H1 (cell line): ENCODE results near the gene LARP1. TPM values are rescaled to one million over a fixed set of nuclear protein-coding genes. Genes with fewer than 3 reads are reported as not detected.

ENCODE experiments used
- CTCF ChIA-PET: fragments of 300-600 bp; sonication (Branson Sonifier 250); formaldehyde crosslinking; loops from one replicate; lab custom pipeline; 2021; ENCODE audit not compliant: partially characterized antibody; lab: Charles Lee
- POLR2A ChIA-PET: fragments of 300-600 bp; sonication (Branson Sonifier 250); formaldehyde crosslinking; loops from one replicate; lab custom pipeline; 2021; ENCODE audit warnings: inconsistent platforms; ENCODE audit not compliant: partially characterized antibody; lab: Charles Lee
- DNase-seq, 2 experiments: peaks; one replicate each; pipeline versions ENCODE4 v3.0.0 to v3.0.0-alpha.2; 2010 to 2022; ENCODE audit warnings: low spot score in 2 of 2, low read depth in 1 of 2, mixed read lengths in 1 of 2
- FAIRE-seq: peaks from 2 replicates; lab custom pipeline; 2011; peaks lifted over from hg19 to GRCh38; lab: Jason Lieb, UNC
- H2AFZ ChIP-seq: 2 replicates; pipeline ENCODE4 v1.8.1; 2012; ENCODE audit warnings: low read length, inconsistent platforms
- H2AK5ac ChIP-seq: 2 replicates; pipeline ENCODE4 v1.6.1; 2013; ENCODE audit warnings: low read depth, low read length
- H2BK120ac ChIP-seq: replicated peaks from 2 replicates; pipeline ENCODE3; 2013; ENCODE audit warnings: low read depth, low read length, inconsistent platforms
- H2BK12ac ChIP-seq: 2 replicates; pipeline ENCODE4 v1.6.1; 2013; ENCODE audit warnings: low read depth, low read length
- H2BK15ac ChIP-seq: 2 replicates; pipeline ENCODE4 v1.6.1; 2013; ENCODE audit warnings: low read length
- H2BK20ac ChIP-seq: 2 replicates; pipeline ENCODE4 v1.6.1; 2013; ENCODE audit warnings: low read length
- H2BK5ac ChIP-seq: 2 replicates; pipeline ENCODE4 v1.6.1; 2013; ENCODE audit warnings: low read depth, low read length
- H3K14ac ChIP-seq: 2 replicates; pipeline ENCODE4 v1.6.1; 2013; ENCODE audit warnings: inconsistent platforms; ENCODE audit not compliant: insufficient read length
- H3K18ac ChIP-seq: 2 replicates; pipeline ENCODE4 v1.6.1; 2013; ENCODE audit warnings: low read length; ENCODE audit errors: extremely low read depth
- H3K23ac ChIP-seq: 2 replicates; pipeline ENCODE4 v1.6.1; 2013; ENCODE audit warnings: inconsistent platforms; ENCODE audit not compliant: insufficient read length
- H3K23me2 ChIP-seq: 2 replicates; pipeline ENCODE4 v1.6.1; 2013; ENCODE audit warnings: low read depth, low read length
- H3K27ac ChIP-seq: 2 replicates; pipeline ENCODE4 v1.6.1; 2011; ENCODE audit warnings: low read depth, low read length, inconsistent platforms
- H3K27me3 ChIP-seq, 4 experiments: replicated peaks in 1 of 4; 1 replicate in 1 of 4; 2 replicates in 3 of 4; pipeline versions ENCODE4 v1.6.1 to v1.8.1; 2011 to 2013; ENCODE audit warnings: low read length in 3 of 4, mild to moderate bottlenecking in 3 of 4, inconsistent platforms in 2 of 4, mixed read lengths in 2 of 4, moderate library complexity in 1 of 4; ENCODE audit not compliant: control insufficient read depth in 3 of 4, insufficient read depth in 3 of 4; ENCODE audit errors: extremely low read depth in 1 of 4
- H3K36me3 ChIP-seq, 4 experiments: 2 replicates each; pipeline versions ENCODE4 v1.6.1 to v1.8.1; 2011 to 2013; ENCODE audit warnings: mild to moderate bottlenecking in 4 of 4, low read length in 3 of 4, moderate library complexity in 2 of 4, control low read depth in 1 of 4, inconsistent platforms in 1 of 4; ENCODE audit not compliant: insufficient read depth in 4 of 4, control insufficient read depth in 2 of 4
- H3K4ac ChIP-seq: replicated peaks from 2 replicates; pipeline ENCODE3; 2013; ENCODE audit warnings: low read length, low read depth, mixed read lengths, inconsistent platforms; ENCODE audit not compliant: insufficient read length
- H3K4me1 ChIP-seq, 4 experiments: replicated peaks in 1 of 4; 1 replicate in 1 of 4; 2 replicates in 3 of 4; pipeline versions ENCODE4 v1.6.1 to v1.8.1; 2011 to 2013; ENCODE audit warnings: low read length in 3 of 4, inconsistent platforms in 2 of 4, mixed read lengths in 1 of 4; ENCODE audit not compliant: insufficient read depth in 4 of 4, control insufficient read depth in 3 of 4
- H3K4me2 ChIP-seq, 2 experiments: 2 replicates each; pipeline versions ENCODE4 v1.6.1 to v1.8.1; 2011 to 2013; ENCODE audit warnings: low read depth in 2 of 2, low read length in 2 of 2, control low read depth in 1 of 2, inconsistent platforms in 1 of 2, mild to moderate bottlenecking in 1 of 2; ENCODE audit not compliant: insufficient read depth in 1 of 2
- H3K4me3 ChIP-seq, 4 experiments: fragments of 200-600, 300-600 bp in 1 of 4; sonication (generic), shearing (Covaris generic), sonication (Bioruptor Twin) in 1 of 4; 2 replicates each; pipeline versions ENCODE4 v1.5.1 to v1.8.1; 2011 to 2016; ENCODE audit warnings: low read length in 4 of 4, low read depth in 3 of 4, control low read depth in 2 of 4, inconsistent platforms in 2 of 4, mild to moderate bottlenecking in 2 of 4, mixed read lengths in 1 of 4, moderate library complexity in 1 of 4; ENCODE audit not compliant: insufficient read depth in 2 of 4; ENCODE audit errors: extremely low read depth in 1 of 4
- H3K56ac ChIP-seq: replicated peaks from 2 replicates; pipeline ENCODE3; 2013; ENCODE audit warnings: low read depth, mild to moderate bottlenecking, mixed read lengths, low read length, inconsistent platforms; ENCODE audit not compliant: insufficient read length
- H3K79me1 ChIP-seq: 2 replicates; pipeline ENCODE4 v1.6.1; 2013; ENCODE audit warnings: low read depth, low read length, control low read depth
- H3K79me2 ChIP-seq, 2 experiments: 2 replicates each; pipeline versions ENCODE4 v1.6.1 to v1.8.1; 2012 to 2013; ENCODE audit warnings: low read length in 2 of 2, mild to moderate bottlenecking in 2 of 2, inconsistent platforms in 1 of 2; ENCODE audit not compliant: insufficient read depth in 2 of 2, control insufficient read depth in 1 of 2
- H3K9ac ChIP-seq, 4 experiments: replicated peaks in 1 of 4; 1 replicate in 1 of 4; 2 replicates in 3 of 4; pipeline versions ENCODE4 v1.6.1 to v1.8.1; 2011 to 2013; ENCODE audit warnings: low read depth in 3 of 4, low read length in 3 of 4, control low read depth in 2 of 4, mild to moderate bottlenecking in 2 of 4, moderate library complexity in 2 of 4, inconsistent platforms in 1 of 4; ENCODE audit errors: extremely low read depth in 1 of 4
- H3K9me3 ChIP-seq, 2 experiments: 2 replicates each; pipeline versions ENCODE4 v1.6.1 to v1.8.1; 2012 to 2013; ENCODE audit warnings: mild to moderate bottlenecking in 2 of 2, moderate library complexity in 2 of 2, control low read depth in 1 of 2, inconsistent platforms in 1 of 2, low read depth in 1 of 2, low read length in 1 of 2, mixed read lengths in 1 of 2; ENCODE audit not compliant: insufficient read depth in 2 of 2
- H4K20me1 ChIP-seq, 2 experiments: replicated peaks in 1 of 2; 2 replicates each; pipeline versions ENCODE3 to v1.8.1; 2011 to 2013; ENCODE audit warnings: inconsistent platforms in 2 of 2, low read length in 2 of 2, mild to moderate bottlenecking in 1 of 2; ENCODE audit not compliant: insufficient read depth in 2 of 2, control insufficient read depth in 1 of 2
- H4K5ac ChIP-seq: 2 replicates; pipeline ENCODE4 v1.6.1; 2013; ENCODE audit warnings: low read length, low read depth, mixed read lengths, inconsistent platforms; ENCODE audit not compliant: insufficient read length
- H4K8ac ChIP-seq: 2 replicates; pipeline ENCODE4 v1.8.0; 2013; ENCODE audit warnings: mild to moderate bottlenecking, moderate library complexity, low read length, inconsistent platforms; ENCODE audit not compliant: insufficient read depth; ENCODE audit errors: extremely low read depth
- H4K91ac ChIP-seq: replicated peaks from 2 replicates; pipeline ENCODE3; 2013; ENCODE audit warnings: low read length, mixed read lengths, inconsistent platforms; ENCODE audit not compliant: insufficient read length
- CBX5 ChIP-seq: fragments of 300-800, 300-1000 bp; sonication (generic); IDR thresholded peaks from 2 replicates; pipeline ENCODE4 v1.7.1; 2016; ENCODE audit warnings: antibody characterized with exemption, low read length, low read depth
- EP300 ChIP-seq, 2 experiments: IDR thresholded peaks; 1 replicate in 1 of 2; 2 replicates in 1 of 2; pipeline ENCODE4 v1.6.1; 2011 to 2012; ENCODE audit warnings: low read depth in 2 of 2, low read length in 2 of 2, mild to moderate bottlenecking in 2 of 2, borderline replicate concordance in 1 of 2, inconsistent platforms in 1 of 2, moderate library complexity in 1 of 2
- KDM1A ChIP-seq: fragments of 200-600, 300-600 bp; sonication (generic); IDR thresholded peaks from 2 replicates; pipeline ENCODE4 v1.7.1; 2016; ENCODE audit warnings: mild to moderate bottlenecking, low read length, borderline replicate concordance
- RBBP5 ChIP-seq: IDR thresholded peaks from 2 replicates; pipeline ENCODE4 v1.7.1; 2012; ENCODE audit warnings: low read depth, mild to moderate bottlenecking, inconsistent platforms, low read length, moderate library complexity, borderline replicate concordance
- TBP ChIP-seq: IDR thresholded peaks from 2 replicates; pipeline ENCODE4 v1.6.1; 2011; ENCODE audit warnings: low read depth, low read length, improper control_type of control experiment
- WGBS, 2 experiments: shearing (Covaris generic) in 1 of 2; methylation state at CpG; one replicate each; pipeline versions ENCODE4 v1.1.6 to v1.1.7; 2013 to 2015; ENCODE audit warnings: low lambda C conversion rate in 2 of 2, mixed read lengths in 2 of 2, inconsistent platforms in 1 of 2, low coverage in 1 of 2, missing lambda C conversion rate in 1 of 2; ENCODE audit not compliant: insufficient replicate concordance in 2 of 2, insufficient coverage in 1 of 2, insufficient read length in 1 of 2; ENCODE audit errors: extremely low coverage in 1 of 2, missing lambda C conversion rate in 1 of 2; 5-methylcytosine and 5-hydroxymethylcytosine counted together
- polyA plus RNA-seq, 7 experiments: library from polyadenylated mRNA; depleted of rRNA in 3 of 7; stranded (reverse) in 5 of 7; unstranded in 2 of 7; fragments of >200 nt in 5 of 7; fragments of 200-250 nt in 2 of 7; gene quantifications; 1 replicate in 5 of 7; 2 replicates in 1 of 7; 4 replicates in 1 of 7; pipeline versions ENCODE4 v1.2.1 to v1.2.3, GENCODE V29; 2011 to 2013; ENCODE audit warnings: missing spikeins in 2 of 7, mixed read lengths in 2 of 7
- total RNA-seq: library from RNA; stranded (reverse); fragmentation: NEBNext Ultra II Directional; extraction: Animal tissue kit (Norgen Biotek cat#: 25700); gene quantifications from 2 replicates; pipeline ENCODE4 v1.2.1, GENCODE V29; 2021

Gene LARP1
- total and polyA plus RNA-seq, 2 of the 8 experiments (the other 6 are each of a cell fraction or from before 2014, with no cell fraction given) = 106 to 422 TPM

DNA sequence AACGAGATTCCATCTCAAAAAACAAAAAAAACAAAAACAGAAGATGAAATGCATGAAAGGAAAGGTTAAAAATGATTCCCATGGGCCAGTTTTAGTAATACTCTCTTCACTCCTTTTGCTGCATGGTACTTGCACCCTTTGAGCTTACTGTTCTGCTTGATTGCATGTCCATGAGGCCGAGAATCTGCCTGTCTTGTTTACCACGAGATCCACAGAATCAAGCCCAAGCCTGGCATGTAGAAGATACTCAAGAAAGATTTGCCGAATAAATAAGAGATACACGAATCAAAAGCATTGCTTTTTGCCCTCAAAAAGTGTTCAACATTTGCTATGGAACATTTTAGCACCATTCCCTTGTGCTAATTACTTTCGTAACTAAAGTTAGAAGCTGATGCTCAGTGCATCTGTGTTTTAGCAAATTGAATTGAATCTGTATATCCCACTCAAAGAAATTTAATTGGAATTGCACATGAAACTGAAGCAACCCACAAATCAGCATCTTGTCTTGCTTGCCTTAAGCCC is 94.1 kb downstream of the LARP1 start:
- TF ChIP-seq KDM1A (no peak), TBP (no peak), EP300 (IDR thresholded peaks at IDR 0.05; ENCODE audit: borderline replicate concordance in 1 of 2, low read depth in 2 of 2, low read length in 2 of 2) (no peak), CBX5 (no peak), RBBP5 (no peak)
- TF ChIP-seq, all 59 proteins: peak for 0
- H3K79me1 ChIP-seq = no peaks in the 10 kb centered on the region
- CTCF ChIA-PET = interaction anchor here (0.8 to 2.5 kb wide), 4 partner anchors 9 to 159 kb away, joined by 3 to 7 read pairs (median 6); no protein-coding TSS in a partner anchor
- H3K4me1 ChIP-seq = peaks cover 0 to 7% (median 4%) of the 10 kb centered on the region in 4 experiments; a peak in 5 of 7 replicates
- H2BK20ac ChIP-seq = no peak overlapping the region
- 0 out of 7 replicates have a peak overlapping the region, but pooled peaks of 1 of the 4 experiments have one; percentile 73 for H3K9ac ChIP-seq
- no peaks in the 10 kb centered on the region for H3K23me2 ChIP-seq
- no peaks in the 10 kb centered on the region; a peak in 2 of 8 replicates for H3K36me3 ChIP-seq
- no peaks in the 10 kb centered on the region for H3K79me2 ChIP-seq
- POLR2A ChIA-PET = interaction anchor here (0.7 to 3.2 kb wide), 6 partner anchors 9 to 276 kb away, joined by 3 to 12 read pairs (median 4); partner anchors contain the start of gene CNOT8
- H3K9me3 ChIP-seq = no peaks in the 10 kb centered on the region
- no peak overlapping the region for H3K14ac ChIP-seq
- FAIRE-seq (no peak), DNase-seq (no peak)
- H3K4me2 ChIP-seq = peak overlapping the region; percentile 52 to 90; a peak in 3 of 4 replicates
- H4K8ac ChIP-seq = no peak overlapping the region
- H3K23ac ChIP-seq = no peak overlapping the region
- no peak overlapping the region for H3K18ac ChIP-seq
- H4K5ac ChIP-seq = no peak overlapping the region
- peak overlapping the region in 1 of 4 experiments; percentile 58; a peak in 1 of 8 replicates for H3K4me3 ChIP-seq
- no peak overlapping the region for H3K56ac ChIP-seq
- no peaks in the 10 kb centered on the region for H4K20me1 ChIP-seq
- WGBS, 2 experiments = 83% methylated on average over 6 of the region's 6 CpGs; no CpG with 5 or more reads in 1 of the 2 experiments
- no peak overlapping the region for H2BK15ac ChIP-seq
- no peak overlapping the region for H3K27ac ChIP-seq
- H4K91ac ChIP-seq = no peak overlapping the region
- H3K27me3 ChIP-seq = no peaks in the 10 kb centered on the region
- H2BK12ac ChIP-seq = no peak overlapping the region
- no peak overlapping the region for H2BK120ac ChIP-seq
- no peak overlapping the region for H3K4ac ChIP-seq
- no peak overlapping the region for H2AFZ ChIP-seq
- H2BK5ac ChIP-seq = no peak overlapping the region
- H2AK5ac ChIP-seq = no peak overlapping the region
